Thyroid gland (tissue), 4 donors: ENCODE measurements around the gene KRTAP16-1.

Experiments used
- CTCF ChIP-seq, 6 experiments: fragments of 200-600 bp in 3 of 6; fragments of 450-650 bp in 3 of 6; sonication (generic) in 3 of 6; IDR thresholded peaks; one replicate each; pipeline ENCODE4 v1.5.1; 2016 to 2019; ENCODE audit warnings: antibody characterized with exemption in 6 of 6, mild to moderate bottlenecking in 2 of 6, inconsistent platforms in 1 of 6, moderate library complexity in 1 of 6
- POLR2A ChIP-seq, 2 donors: fragments of 450-650 bp; IDR thresholded peaks; one replicate each; pipeline ENCODE4 v1.6.1; 2017; ENCODE audit warnings: antibody characterized with exemption in 2 of 2, mild to moderate bottlenecking in 2 of 2, moderate library complexity in 1 of 2

- TF ChIP-seq CTCF (IDR thresholded peaks at IDR 0.05), result no peak
- no peak for TF ChIP-seq POLR2A (IDR thresholded peaks at IDR 0.05)
Measured at GRCh38 chr17:41315204-41315794, 6.2 kb upstream of the KRTAP16-1 start, which contains the start of gene KRTAP17-1.
